ES-I3 (cell line): ENCODE data around the gene GPR17.

Experiments
- H3K36me3 ChIP-seq: 2 replicates; pipeline ENCODE4 v1.6.1; 2013; ENCODE audit warnings: mild to moderate bottlenecking, low read length, control low read depth, moderate library complexity; ENCODE audit not compliant: insufficient read depth
- H3K4me1 ChIP-seq: 2 replicates; pipeline ENCODE4 v1.6.1; 2013; ENCODE audit warnings: mild to moderate bottlenecking, control low read depth, low read length; ENCODE audit not compliant: insufficient read depth
- H3K9ac ChIP-seq: 2 replicates; pipeline ENCODE4 v1.6.1; 2013; ENCODE audit warnings: low read depth, mild to moderate bottlenecking, low read length, moderate library complexity
- H3K9me3 ChIP-seq: 2 replicates; pipeline ENCODE4 v1.6.1; 2013; ENCODE audit warnings: mild to moderate bottlenecking, low read length, moderate library complexity; ENCODE audit not compliant: control insufficient read depth, insufficient read depth

The GPR17 gene

GRCh38 chr2:127670957-127671290, 25.0 kb downstream of the GPR17 start:
- Histone ChIP-seq H3K9ac (no peak overlapping the region), H3K36me3 (no peaks in the 10 kb centered on the region), H3K4me1 (no peaks in the 10 kb centered on the region), H3K9me3 (no peaks in the 10 kb centered on the region)

DNA sequence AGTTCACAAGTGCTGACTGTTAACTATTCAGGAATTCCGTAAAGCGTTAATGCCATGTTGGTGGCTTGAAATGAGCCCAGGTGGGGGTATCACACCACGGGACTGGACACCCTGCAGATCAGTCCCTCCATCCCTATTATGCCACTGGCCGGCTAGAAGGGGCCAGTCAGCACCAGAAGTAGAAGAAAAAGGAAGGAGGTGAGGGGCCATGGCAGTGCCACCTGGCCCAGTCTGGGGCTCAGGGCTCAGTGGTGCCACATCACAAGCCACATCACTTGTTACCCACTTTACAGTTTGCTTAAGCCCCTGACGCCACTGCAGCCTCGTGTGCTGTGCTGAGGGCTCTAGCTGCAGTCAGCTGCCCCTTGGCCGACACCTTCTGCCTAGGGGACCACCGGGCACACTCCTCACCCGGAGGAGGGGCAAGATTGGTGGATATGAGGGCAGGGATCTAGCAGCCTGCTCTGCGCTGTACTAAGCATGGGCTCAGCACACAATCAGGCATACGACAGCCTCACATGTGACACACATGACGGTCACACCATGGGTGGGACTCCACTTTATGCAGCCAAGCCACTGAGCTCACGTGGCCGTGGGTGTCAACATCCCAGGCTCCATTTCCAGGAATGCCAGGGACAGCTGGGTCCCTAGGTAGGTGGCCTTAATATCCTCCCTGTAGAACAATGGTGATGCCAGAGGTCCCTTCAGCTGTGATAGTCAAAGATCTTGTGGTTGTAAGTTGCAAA, 25.8 kb downstream of the GPR17 start:
- no peaks in the 10 kb centered on the region for H3K36me3 ChIP-seq
- H3K4me1 ChIP-seq = no peaks in the 10 kb centered on the region
- H3K9ac ChIP-seq = no peak overlapping the region
- no peaks in the 10 kb centered on the region for H3K9me3 ChIP-seq

DNA sequence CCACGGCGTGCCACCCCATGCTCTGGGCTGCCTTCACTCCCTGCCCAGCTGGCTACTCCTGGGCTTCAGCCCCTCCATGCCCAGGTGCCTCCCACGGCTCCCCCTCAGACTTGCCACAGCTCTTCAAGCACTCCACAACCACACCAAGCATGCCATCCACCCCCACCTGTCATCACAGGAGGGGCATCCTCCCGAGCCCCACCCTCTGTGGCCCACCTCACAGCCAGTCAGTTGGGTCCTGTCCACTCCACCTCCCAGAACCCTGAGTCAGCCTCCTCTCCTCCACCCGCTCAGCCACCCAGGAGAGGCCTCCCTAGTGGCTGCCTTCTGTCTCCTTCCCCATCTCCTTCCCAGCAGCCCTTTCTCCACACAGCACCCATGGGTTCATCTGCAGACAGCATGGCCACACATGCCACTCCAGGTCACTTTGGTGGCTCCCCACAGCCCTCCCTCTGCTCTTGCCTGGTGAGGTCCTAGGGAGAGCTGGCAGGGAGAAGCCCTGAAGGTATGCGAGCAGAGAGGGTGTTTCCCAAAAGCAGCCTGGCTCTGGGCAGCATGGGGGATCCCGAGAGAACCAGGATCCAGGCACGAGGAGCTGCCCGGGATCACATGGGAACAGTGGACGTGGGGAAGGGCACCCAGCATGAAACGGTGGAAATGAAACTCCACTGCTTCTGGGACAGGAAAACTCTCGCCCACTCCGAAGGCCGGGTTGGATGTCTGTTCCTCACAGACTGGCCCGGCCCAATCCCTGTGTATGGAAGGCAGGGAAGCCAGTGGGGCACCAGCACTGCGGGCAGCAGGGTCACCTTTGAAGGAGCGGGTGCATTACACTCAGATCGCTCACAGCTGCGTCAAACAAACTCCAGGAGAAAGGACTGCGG, 26.6 kb downstream of the GPR17 start:
- H3K4me1 ChIP-seq = no peaks in the 10 kb centered on the region
- no peaks in the 10 kb centered on the region; the same call in 1 of the 2 replicates for H3K9me3 ChIP-seq
- H3K9ac ChIP-seq = no peak overlapping the region
- no peaks in the 10 kb centered on the region for H3K36me3 ChIP-seq

DNA sequence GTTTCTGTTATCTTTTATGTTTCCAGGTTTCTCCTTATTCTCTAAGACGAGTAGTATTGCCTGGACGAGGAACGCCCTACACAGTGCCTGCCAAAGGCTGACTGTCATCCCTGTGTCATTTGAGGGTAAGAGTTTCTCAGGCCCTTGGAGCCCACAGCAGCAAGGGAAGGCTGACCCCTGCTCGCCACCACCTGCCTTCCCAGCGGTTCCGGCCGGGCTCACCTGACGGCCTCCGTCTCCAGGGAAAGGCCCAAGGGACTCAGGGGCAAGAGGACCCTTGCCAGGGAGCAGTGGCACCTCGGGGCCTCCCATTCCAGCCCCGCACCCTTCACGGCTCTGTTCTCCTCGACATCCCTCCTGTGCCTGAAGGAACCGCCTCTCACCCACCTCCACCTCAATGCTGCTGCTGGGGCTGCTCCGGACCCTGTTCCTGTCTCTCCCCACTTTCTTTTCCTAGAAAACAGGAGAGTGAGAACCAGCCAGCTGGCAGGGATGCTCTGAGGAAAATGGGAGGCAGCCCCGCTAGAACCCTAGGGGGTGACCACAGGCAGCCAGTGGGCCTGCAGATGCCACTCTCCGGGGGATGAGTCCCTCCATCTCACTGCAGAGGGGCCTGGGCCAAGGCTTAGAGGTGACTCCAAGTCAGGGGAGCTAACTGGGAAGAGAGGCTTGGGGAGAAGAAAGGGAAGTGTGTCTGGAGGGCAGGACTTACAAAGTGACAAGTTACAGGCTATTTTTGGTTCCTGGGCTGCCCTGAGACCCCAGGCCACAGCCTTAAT, 27.5 kb downstream of the GPR17 start:
- Histone ChIP-seq H3K9ac (no peak overlapping the region), H3K4me1 (no peaks in the 10 kb centered on the region), H3K9me3 (no peaks in the 10 kb centered on the region; the same call in 1 of the 2 replicates), H3K36me3 (no peaks in the 10 kb centered on the region)

- Histone ChIP-seq H3K9ac (peak overlapping the region; percentile 48), H3K9me3 (no peaks in the 10 kb centered on the region; the same call in 1 of the 2 replicates), H3K4me1 (no peaks in the 10 kb centered on the region), H3K36me3 (no peaks in the 10 kb centered on the region)
Observed at GRCh38 chr2:127674241-127675209, 28.6 kb downstream of the GPR17 start.

DNA sequence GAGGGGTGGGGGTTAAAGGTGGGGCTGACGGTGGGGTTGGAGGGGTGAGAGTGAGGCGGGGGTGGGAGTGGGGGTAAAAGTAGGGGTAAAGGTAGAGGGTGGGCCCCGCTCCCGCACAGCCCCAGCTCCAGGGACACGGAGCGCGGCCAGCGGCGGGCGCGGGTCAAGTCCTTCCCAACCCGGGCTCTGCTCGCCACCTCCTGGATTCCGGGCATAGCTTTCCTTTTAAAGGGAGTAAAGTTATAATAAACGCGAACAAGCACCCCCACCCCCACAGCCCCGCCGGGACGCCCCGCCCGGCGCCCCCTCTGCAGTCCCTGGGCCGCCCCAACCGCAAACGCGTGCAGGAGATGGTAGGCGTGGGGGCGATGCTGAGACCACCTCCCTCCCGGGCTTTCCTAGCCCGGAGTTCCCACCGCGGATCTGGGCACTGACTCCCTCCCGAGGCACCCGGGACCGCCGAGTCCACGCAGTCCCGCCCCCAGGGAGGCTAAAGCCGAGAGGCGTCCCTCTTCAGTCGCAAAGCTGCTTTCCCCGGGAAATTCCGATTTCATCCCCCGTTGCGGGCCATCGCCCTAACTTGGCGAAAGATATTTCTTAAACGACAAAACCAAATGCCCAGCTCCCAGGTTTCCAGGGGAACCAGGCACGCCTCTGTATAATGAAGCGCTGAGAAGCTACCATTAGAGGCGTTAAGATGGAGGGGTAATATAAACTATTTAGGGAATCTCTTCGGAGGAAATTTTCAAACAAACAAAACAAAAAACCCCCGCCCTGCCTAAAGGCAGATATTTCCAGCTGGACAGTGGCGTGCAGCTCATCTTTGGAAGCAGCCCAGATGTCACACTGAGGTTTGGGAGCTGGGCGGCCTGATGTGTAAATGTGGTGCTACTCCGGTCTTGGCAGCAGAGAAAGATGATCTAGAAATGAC, 29.6 kb downstream of the GPR17 start, which contains the start of gene LIMS2:
Gene LIMS2 (minus strand): TSS at position 200 of the 931 bp plus-strand sequence. CDS start 506 bp downstream, outside the sequence.
- Histone ChIP-seq H3K9me3 (no peaks in the 10 kb centered on the region; the same call in 1 of the 2 replicates), H3K4me1 (no peaks in the 10 kb centered on the region), H3K9ac (peak within 1 kb of the TSS; percentile 67), H3K36me3 (no peaks in the 10 kb centered on the region)

DNA sequence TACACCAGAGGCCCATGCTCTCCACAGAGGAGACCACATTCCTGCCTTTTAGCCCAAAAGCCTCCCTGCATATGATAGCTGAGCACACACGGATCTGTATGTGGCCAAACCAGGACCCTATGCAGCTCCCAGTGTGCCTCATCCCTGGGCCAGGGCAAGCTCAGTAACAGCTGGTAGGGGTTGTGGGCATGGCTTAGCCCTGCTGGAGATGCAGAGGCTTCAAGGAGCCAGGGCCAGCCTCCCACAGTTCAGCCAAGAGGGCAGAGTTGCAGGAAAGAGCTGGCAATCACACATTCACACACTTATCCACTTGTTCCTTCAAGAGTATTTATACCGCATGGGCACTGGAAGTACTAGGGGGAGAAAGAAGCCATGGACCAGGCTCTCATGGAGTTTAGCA, 31.0 kb downstream of the GPR17 start:
- Histone ChIP-seq H3K9ac (no peak overlapping the region), H3K36me3 (no peaks in the 10 kb centered on the region), H3K9me3 (no peaks in the 10 kb centered on the region; the same call in 1 of the 2 replicates), H3K4me1 (no peaks in the 10 kb centered on the region)

GRCh38 chr2:127678531-127678930, 32.6 kb downstream of the GPR17 start:
- H3K9ac ChIP-seq = no peak overlapping the region
- H3K36me3 ChIP-seq = no peaks in the 10 kb centered on the region
- H3K4me1 ChIP-seq = no peaks in the 10 kb centered on the region
- no peaks in the 10 kb centered on the region; the same call in 1 of the 2 replicates for H3K9me3 ChIP-seq

GRCh38 chr2:127678991-127679390, 33.0 kb downstream of the GPR17 start:
- no peaks in the 10 kb centered on the region; the same call in 1 of the 2 replicates for H3K9me3 ChIP-seq
- H3K36me3 ChIP-seq = no peaks in the 10 kb centered on the region
- H3K4me1 ChIP-seq = 0 out of 2 replicates have a peak, but pooled peaks cover 3% of the 10 kb centered on the region
- H3K9ac ChIP-seq = no peak overlapping the region

- Histone ChIP-seq H3K4me1 (0 out of 2 replicates have a peak, but pooled peaks cover 4% of the 10 kb centered on the region), H3K9ac (no peak overlapping the region), H3K9me3 (no peaks in the 10 kb centered on the region; the same call in 1 of the 2 replicates), H3K36me3 (no peaks in the 10 kb centered on the region)
Observed at GRCh38 chr2:127679680-127680361, 33.9 kb downstream of the GPR17 start.

GRCh38 chr2:127680706-127681287, 34.8 kb downstream of the GPR17 start:
- no peaks in the 10 kb centered on the region for H3K36me3 ChIP-seq
- H3K4me1 ChIP-seq = 0 out of 2 replicates have a peak, but pooled peaks cover 4% of the 10 kb centered on the region
- no peak overlapping the region for H3K9ac ChIP-seq
- no peaks in the 10 kb centered on the region; the same call in 1 of the 2 replicates for H3K9me3 ChIP-seq
